Measurements from ENCODE around the gene CDKN2C.
"Not testable (repeated sequence)": the region's sequence is repeated elsewhere in the genome, so short reads cannot be mapped to it uniquely, and the experiment has no call there.

- not testable (repeated sequence) for TF ChIP-seq BHLHE40 (IDR thresholded peaks at IDR 0.05; ENCODE audit: borderline replicate concordance); NFRKB (IDR thresholded peaks at IDR 0.05); SUZ12 (IDR thresholded peaks at IDR 0.05); ZNF384 (IDR thresholded peaks at IDR 0.05); HDGF (IDR thresholded peaks at IDR 0.05; ENCODE audit: borderline replicate concordance); PKNOX1 (IDR thresholded peaks at IDR 0.05); CTBP1 (IDR thresholded peaks at IDR 0.05; ENCODE audit: borderline replicate concordance); TARDBP (IDR thresholded peaks at IDR 0.05); SP1 (IDR thresholded peaks at IDR 0.05); FOXM1 (IDR thresholded peaks at IDR 0.05; ENCODE audit: borderline replicate concordance)
These were observed 38.0 kb upstream of the CDKN2C start for GRCh38 chr1:50932043-50932442.
